ENCODE data around the gene APOE. TPM values are rescaled to one million over a fixed set of nuclear protein-coding genes. Genes with fewer than 3 reads are reported as not detected.

Gene APOE
- 1.0 and 3.0 TPM in 2 replicates for total RNA-seq

DNA sequence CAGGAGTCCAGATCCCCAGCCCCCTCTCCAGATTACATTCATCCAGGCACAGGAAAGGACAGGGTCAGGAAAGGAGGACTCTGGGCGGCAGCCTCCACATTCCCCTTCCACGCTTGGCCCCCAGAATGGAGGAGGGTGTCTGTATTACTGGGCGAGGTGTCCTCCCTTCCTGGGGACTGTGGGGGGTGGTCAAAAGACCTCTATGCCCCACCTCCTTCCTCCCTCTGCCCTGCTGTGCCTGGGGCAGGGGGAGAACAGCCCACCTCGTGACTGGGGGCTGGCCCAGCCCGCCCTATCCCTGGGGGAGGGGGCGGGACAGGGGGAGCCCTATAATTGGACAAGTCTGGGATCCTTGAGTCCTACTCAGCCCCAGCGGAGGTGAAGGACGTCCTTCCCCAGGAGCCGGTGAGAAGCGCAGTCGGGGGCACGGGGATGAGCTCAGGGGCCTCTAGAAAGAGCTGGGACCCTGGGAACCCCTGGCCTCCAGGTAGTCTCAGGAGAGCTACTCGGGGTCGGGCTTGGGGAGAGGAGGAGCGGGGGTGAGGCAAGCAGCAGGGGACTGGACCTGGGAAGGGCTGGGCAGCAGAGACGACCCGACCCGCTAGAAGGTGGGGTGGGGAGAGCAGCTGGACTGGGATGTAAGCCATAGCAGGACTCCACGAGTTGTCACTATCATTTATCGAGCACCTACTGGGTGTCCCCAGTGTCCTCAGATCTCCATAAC, at the start of gene APOE:
APOE (plus strand) TSS at position 360 of the 724 bp plus-strand sequence. CDS start 829 bp downstream, outside the sequence.

DNA sequence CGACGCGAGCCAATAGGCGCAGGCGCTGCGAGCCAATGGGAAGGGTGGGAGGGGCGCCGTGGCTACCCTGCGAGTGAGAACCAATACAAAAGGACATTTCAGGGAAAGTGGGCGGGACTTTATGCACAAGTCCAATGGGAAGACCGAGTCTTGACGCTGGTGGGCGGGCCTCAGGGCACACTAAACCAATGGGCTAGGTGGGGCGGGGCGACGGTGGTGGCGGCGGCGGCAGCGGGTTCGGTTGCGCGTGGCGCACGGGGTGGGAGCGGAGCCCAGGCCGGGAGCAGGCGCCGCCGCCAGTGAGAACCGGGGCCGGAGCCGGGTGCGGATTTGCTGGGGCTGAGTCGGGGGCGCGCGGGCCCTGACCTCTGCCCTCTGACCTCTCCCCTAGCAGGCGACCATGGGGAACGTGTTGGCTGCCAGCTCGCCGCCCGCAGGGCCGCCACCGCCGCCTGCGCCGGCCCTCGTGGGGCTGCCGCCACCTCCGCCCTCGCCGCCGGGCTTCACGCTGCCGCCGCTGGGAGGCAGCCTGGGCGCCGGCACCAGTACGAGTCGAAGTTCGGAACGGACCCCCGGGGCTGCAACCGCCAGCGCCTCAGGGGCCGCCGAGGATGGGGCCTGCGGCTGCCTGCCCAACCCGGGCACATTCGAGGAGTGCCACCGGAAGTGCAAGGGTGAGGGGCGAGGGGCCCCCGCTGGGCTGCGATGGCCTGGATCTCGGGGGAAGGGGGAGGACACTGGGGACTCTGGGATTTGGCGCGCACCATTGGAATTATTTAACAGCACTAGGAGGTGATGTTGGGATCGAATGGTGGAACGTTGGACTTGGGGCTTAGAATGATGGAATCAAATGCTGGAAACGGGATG, 14.3 kb upstream of the APOE start, which contains the start of gene TOMM40:
TOMM40 (plus strand) TSS at position 239 of the 867 bp plus-strand sequence; CDS start at position 401, 162 bp downstream.

DNA sequence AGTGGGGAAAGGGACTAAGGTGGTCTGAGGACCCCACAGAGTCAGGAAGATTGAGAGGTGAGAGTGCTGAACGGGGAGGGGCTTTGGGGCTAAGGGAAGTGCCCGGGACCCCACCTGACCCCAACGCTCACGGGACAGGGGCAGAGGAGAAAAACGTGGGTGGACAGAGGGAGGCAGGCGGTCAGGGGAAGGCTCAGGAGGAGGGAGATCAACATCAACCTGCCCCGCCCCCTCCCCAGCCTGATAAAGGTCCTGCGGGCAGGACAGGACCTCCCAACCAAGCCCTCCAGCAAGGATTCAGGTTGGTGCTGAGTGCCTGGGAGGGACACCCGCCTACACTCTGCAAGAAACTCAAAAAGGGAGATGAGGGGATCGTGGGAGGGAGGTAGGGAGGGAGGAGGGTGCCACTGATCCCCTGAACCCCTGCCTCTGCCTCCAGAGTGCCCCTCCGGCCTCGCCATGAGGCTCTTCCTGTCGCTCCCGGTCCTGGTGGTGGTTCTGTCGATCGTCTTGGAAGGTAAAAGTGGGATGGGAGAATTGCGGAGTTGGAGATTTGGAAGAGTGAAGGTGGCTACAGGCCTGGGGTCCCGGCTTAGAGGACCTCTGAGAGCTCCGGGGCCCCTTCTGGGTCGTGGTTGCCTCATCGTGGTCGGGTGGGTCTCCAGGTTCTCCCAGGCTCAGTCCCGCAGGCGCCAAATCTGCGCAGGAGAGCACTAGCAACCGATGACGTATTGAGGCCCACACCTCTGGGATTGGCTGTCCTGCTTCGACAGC, 9.0 kb downstream of the APOE start, which contains the start of gene APOC1:
APOC1 (plus strand) TSS at position 176 of the 774 bp plus-strand sequence; CDS start at position 460, 284 bp downstream.

DNA sequence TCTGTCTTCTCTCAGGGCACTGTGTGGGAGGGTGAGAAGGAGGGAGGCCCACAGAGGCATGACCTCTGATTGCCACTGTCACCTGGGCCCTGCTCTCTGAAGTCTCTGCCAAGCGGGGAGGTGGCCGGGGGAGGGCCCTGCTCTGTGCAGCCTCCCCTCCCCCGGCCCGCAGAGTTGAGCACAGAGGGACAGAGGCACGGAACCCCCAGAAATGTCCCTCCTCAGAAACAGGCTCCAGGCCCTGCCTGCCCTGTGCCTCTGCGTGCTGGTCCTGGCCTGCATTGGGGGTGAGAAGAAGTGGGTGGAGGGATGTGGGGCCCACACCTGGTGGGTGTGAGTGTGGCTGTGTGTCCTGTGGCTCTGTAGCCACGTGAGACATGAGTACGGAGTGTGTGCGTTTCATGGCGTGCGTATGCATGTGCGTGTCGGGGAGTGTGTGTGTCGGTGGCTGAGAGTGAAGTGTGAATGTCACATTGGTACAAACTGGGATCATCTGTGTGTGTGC, 36.5 kb downstream of the APOE start, which contains the start of gene APOC4:
APOC4 (plus strand) TSS at position 171 of the 505 bp plus-strand sequence; CDS start at position 212, 41 bp downstream.

DNA sequence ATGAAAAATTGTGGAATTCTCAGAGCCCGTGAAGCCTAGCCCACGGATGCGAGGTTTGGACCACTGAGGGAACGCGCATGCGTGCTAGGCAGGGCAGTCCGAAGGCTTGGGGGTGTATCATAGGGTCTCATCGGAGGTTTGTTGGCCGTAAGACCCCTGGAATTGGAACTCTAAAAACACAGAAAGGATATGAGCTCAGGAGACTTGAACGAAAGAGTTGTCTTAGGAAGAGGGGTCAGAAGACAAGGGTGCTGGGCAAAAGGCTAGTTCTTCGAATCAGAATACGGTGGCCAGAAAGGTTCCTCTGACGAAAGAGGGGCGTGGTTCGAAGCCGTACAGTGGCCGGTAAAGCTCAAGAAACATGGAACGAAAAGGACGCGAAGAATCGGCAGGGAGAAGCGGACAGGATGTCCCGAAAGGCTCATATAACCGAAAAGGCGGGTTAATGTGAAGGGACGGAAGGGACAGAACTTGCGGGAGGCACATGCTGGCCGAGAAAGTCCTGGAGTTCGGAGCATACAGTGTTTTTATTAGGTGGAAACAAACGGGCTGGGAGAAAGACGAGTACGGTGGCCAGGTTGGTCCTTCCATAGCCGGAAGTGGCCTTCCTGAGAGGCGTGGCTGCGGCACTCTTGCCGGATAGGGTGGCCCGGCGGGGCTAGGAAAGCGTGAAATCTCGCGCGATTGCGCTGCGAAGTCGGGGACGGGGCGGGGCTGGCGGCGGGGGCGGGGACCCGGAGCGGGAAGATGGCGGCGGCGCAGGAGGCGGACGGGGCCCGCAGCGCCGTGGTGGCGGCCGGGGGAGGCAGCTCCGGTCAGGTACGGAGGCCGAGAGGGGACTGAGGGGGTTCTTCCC, 49.3 kb downstream of the APOE start, which contains the start of gene CLPTM1:
CLPTM1 (plus strand) TSS at position 732 of the 856 bp plus-strand sequence; CDS start at position 748, 16 bp downstream.

Other genes starting within 250 kb of the APOE start
- gene CEACAM19, start 234.3 kb upstream of the APOE start, total RNA-seq, result 0.69 and 0.87 TPM in 2 replicates
- gene CEACAM16, start 206.6 kb upstream of the APOE start, total RNA-seq, result not detected in 2 replicates
- 0.98 and 1.4 TPM in 2 replicates for gene BCL3, start 157.1 kb upstream of the APOE start, total RNA-seq
- gene CBLC, start 127.9 kb upstream of the APOE start, total RNA-seq, result not detected in 2 replicates
- gene BCAM, start 96.7 kb upstream of the APOE start, total RNA-seq, result 16.8 and 21.2 TPM in 2 replicates
- 76.8 and 98.0 TPM in 2 replicates for gene NECTIN2, start 59.5 kb upstream of the APOE start, total RNA-seq
- gene TOMM40, start 14.5 kb upstream of the APOE start, total RNA-seq, result 27.8 and 30.3 TPM in 2 replicates
- 1.5 and 3.0 TPM in 2 replicates for gene APOC1, start 8.8 kb downstream of the APOE start, total RNA-seq
- not detected in 2 replicates for gene APOC4, start 36.4 kb downstream of the APOE start, total RNA-seq
- gene APOC2, start 40.3 kb downstream of the APOE start, total RNA-seq, result not detected in 2 replicates
- 29.1 and 29.2 TPM in 2 replicates for gene CLPTM1, start 49.6 kb downstream of the APOE start, total RNA-seq
- gene RELB, start 95.7 kb downstream of the APOE start, total RNA-seq, result 6.7 and 7.8 TPM in 2 replicates
- gene CLASRP, start 133.2 kb downstream of the APOE start, total RNA-seq, result 7.9 and 9.2 TPM in 2 replicates
- under 0.01 TPM in 1 of 2 replicates, not detected in the other for gene ZNF296, start 170.7 kb downstream of the APOE start, total RNA-seq
- gene GEMIN7, start 173.5 kb downstream of the APOE start, total RNA-seq, result 12.2 and 17.6 TPM in 2 replicates
- 17.2 and 22.2 TPM in 2 replicates for gene PPP1R37, start 187.4 kb downstream of the APOE start, total RNA-seq

Data from dermis lymphatic vessel endothelial cell (primary cell).